Left ventricle myocardium superior (tissue), 1 donor: ENCODE data around the gene CAMSAP3. TPM values are rescaled to one million over a fixed set of nuclear protein-coding genes. Genes with fewer than 3 reads are reported as not detected.

Experiments
- ATAC-seq: fragments of 200-7000 bp; cut with Tn5 transposase; one replicate; pipeline ENCODE4 v1.9.1; 2020; ENCODE audit warnings: mild to moderate bottlenecking, moderate library complexity
- DNase-seq: peaks from one replicate; pipeline ENCODE4 v3.0.0-alpha.2; 2020
- intact Hi-C: fragments of 100-400 bp; cut with micrococcal nuclease; formaldehyde crosslinking; loops from one replicate; pipeline ENCODE4 v1.11.0; 2022
- total RNA-seq: library from RNA; stranded (reverse); fragmentation: NEBNext Ultra II Directional; extraction: Animal tissue kit (Norgen Biotek cat#: 25700); gene quantifications from one replicate; pipeline ENCODE4 v1.2.1, GENCODE V29; 2021
- donor health status: DM: no; HTN: yes; CAD: no; lungs with severe emphysema.

CAMSAP3 gene
- total RNA-seq, 1 donor from 2014 or later, result 2.6 TPM

DNA sequence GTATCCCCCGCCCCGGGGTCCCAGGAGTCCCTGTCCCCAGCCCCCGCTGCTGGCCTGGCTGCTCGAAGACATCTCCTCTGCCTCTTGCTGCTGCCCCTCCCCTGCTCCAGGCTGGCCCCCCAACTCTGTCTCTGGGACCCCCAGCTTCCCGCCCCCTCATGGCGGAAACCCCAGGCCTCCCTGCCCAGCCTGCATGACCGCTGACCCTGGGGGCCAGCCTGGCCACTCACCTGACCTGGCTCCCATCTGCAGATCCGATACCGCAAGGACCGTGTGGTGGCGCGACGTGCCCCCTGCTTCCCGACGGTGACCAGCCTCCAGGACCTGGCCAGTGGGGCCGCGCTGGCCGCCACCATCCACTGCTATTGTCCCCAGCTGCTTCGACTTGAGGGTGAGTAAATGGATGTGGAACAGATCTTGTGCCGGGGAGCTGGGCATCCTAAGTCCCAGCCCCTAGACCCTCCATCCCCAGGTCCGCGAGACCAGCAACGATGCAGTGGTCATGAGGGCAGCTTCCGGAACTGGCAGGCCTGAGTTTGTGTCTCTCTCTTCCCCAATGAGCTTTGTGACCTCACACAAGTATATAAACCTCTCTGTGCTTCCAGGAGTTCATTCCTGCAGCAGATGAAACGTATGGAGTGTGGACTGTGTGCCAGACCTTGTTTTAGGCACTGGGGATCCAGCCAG, 12.4 kb downstream of the CAMSAP3 start:
- intact Hi-C loops, result no loop called here
- ATAC-seq, result no peak
- DNase-seq, result no peak

DNA sequence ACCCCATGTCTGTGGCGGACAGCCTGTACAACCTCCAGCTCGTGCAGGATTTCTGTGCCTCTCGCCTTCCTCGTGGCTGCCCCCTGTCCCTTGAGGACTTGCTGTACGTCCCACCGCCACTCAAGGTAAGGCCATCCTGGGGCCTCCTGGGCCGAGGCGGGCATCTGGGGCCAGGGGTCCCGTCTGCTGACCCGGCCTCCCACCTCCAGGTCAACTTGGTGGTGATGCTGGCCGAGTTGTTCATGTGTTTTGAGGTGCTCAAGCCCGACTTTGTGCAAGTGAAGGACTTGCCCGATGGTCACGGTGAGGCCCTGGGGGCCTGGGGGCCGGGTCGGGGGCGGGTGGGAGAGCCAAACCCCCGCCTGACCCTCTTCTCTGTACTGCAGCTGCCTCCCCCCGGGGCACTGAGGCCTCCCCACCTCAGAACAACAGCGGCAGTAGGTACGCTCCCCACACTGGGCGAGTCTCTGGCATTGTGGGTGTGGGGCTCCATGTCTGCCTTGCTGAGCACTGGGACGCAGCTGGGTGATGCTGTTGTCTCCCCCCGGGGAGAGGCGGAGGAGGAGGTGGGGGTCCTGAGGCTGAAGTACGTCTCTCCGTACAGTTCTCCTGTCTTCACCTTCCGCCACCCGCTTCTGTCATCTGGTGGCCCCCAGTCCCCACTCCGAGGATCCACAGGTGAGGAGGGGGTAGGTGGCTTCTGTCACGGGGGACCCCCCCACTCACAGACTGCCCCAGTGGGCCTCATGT, 15.0 kb downstream of the CAMSAP3 start:
- ATAC-seq, result no peak
- no peak for DNase-seq
- intact Hi-C loops, result no loop called here

DNA sequence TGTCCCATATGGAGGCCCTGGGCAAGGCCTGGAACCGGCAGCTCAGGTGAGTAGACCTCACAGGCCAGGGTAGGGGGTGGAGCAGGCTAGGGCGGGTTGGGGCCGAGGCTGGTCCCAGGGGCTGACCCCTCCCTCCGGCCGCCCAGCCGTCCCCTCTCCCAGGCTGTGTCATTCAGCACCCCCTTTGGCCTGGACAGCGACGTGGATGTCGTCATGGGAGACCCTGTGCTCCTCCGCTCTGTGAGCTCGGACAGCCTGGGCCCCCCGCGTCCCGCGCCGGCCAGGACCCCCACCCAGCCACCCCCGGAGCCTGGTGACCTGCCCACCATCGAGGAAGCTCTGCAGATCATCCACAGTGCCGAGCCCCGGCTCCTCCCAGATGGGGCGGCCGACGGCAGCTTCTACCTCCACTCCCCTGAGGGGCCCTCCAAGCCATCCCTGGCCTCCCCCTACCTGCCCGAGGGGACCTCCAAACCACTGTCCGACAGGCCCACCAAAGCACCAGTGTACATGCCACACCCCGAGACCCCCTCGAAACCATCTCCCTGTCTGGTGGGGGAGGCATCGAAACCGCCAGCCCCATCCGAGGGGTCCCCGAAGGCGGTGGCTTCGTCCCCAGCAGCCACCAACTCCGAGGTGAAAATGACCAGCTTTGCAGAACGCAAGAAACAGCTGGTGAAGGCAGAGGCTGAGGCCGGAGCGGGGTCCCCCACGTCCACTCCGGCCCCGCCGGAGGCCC, 16.0 kb downstream of the CAMSAP3 start:
- intact Hi-C loops, result no loop called here
- ATAC-seq (no peak), DNase-seq (no peak)

DNA sequence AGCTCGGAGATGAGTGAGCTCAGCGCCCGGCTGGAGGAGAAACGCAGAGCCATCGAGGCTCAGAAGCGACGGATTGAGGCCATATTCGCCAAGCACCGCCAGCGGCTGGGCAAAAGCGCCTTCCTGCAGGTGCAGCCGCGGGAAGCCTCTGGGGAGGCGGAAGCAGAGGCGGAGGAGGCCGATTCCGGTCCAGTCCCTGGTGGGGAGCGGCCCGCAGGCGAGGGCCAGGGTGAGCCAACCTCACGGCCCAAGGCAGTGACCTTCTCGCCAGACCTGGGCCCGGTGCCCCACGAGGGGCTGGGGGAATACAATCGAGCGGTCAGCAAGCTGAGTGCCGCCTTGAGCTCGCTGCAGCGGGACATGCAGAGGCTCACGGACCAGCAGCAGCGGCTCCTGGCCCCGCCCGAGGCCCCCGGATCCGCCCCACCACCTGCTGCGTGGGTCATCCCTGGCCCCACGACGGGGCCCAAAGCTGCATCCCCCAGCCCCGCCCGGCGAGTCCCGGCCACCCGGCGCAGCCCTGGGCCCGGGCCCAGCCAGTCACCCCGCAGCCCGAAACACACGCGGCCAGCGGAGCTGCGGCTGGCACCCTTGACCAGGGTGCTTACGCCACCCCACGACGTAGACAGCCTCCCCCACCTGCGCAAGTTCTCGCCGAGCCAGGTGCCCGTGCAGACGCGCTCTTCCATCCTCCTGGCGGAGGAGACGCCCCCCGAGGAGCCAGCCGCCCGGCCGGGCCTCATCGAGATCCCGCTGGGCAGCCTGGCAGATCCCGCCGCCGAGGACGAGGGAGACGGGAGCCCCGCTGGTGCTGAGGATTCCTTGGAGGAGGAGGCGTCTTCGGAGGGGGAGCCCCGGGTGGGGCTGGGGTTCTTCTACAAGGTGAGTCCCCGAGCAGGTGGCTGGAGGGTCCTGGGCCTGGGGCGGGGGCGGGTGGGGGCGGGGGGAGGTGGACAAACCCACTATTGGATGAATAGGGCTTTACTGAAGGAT, 16.9 kb downstream of the CAMSAP3 start:
- DNase-seq, result no peak
- intact Hi-C loops, result no loop called here
- ATAC-seq, result no peak

DNA sequence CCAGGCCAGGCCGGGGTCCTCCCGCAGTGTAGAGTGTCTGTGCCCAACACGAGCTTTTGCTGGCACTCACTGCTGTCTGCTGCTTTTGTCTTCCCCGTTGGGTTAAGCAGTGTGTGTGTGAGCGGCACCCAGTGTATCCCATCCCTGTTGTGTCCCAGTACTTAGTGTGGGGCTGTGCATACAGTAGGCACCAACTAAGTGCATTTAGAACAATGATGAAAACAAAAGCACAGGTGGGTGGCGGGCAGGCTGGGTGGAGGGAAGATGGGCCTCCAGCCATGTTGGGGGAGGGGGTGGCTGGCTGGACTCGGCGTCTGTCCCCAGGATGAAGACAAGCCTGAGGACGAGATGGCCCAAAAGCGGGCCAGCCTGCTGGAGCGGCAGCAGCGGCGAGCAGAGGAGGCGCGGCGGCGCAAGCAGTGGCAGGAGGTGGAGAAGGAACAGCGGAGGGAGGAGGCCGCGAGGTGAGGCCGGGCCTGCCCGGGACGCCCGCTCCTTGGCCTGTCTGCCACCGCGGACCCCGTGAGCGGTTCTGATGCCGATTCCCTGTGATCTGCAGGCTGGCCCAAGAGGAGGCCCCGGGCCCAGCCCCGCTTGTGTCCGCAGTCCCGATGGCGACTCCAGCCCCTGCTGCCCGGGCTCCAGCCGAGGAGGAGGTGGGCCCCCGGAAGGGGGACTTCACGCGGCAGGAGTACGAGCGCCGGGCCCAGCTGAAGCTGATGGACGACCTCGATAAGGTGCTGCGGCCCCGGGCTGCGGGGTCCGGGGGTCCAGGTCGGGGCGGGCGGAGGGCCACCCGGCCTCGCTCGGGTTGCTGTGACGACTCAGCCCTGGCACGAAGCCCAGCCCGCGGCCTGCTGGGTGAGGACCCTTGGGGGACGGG, 19.4 kb downstream of the CAMSAP3 start:
- ATAC-seq (no peak), DNase-seq (peak; percentile 30)
- intact Hi-C loops, result no loop called here

DNA sequence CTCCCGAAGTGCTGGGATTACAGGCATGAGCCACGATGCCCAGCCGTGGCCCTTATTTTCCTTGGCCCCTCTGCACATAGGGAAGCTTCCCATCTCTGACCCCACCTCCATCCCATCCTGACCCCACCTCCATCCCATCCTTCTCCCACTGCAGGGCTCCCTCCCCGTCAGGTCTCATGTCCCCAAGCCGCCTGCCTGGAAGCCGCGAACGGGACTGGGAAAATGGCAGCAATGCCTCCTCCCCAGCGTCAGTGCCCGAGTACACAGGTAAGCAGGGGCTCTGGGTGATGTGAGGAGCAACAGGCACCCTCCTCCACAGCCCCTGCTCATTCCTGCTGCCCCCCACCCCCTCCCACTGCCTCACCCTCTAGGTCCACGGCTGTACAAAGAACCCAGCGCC, 21.5 kb downstream of the CAMSAP3 start:
- no peak for ATAC-seq
- DNase-seq, result no peak
- intact Hi-C loops, result no loop called here

DNA sequence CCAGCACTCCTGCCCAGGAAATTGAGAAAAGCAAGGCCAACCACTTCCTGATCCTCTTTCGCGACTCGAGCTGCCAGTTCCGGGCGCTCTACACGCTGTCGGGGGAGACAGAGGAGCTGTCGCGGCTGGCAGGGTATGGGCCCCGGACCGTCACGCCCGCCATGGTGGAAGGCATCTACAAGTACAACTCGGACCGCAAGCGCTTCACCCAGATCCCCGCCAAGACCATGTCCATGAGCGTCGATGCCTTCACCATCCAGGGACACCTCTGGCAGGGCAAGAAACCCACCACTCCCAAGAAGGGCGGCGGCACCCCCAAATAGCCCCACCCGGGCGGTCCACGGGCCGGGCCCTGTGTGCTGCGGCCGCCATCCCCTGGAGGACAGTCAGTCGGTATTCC, 22.1 kb downstream of the CAMSAP3 start:
- intact Hi-C loops, result no loop called here
- DNase-seq, result no peak

DNA sequence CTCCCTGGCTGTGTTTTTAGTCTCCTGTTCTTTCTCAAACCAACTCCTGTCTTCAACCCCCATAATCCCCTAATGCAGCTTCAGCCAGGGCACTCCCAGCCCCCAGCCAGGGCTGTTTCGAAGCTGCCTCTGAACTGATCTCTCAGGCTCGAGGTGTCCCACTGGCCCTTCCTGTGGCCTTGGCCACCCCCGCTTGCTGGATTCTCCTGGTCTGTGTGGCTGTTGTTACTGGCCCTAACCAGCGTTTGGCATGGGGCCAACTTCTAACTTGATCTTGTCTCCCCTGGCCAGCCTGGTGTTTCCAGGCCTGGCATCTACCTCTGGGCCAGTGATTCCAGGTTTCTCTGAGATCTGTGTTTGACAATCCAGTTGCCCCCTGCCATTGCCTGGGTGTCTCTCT, 22.7 kb downstream of the CAMSAP3 start:
- DNase-seq (no peak), ATAC-seq (peak; percentile 16)
- intact Hi-C loops, result no loop called here

More for the DNA sequence above, 22.1 kb downstream of the CAMSAP3 start:
- no peak for ATAC-seq

DNA sequence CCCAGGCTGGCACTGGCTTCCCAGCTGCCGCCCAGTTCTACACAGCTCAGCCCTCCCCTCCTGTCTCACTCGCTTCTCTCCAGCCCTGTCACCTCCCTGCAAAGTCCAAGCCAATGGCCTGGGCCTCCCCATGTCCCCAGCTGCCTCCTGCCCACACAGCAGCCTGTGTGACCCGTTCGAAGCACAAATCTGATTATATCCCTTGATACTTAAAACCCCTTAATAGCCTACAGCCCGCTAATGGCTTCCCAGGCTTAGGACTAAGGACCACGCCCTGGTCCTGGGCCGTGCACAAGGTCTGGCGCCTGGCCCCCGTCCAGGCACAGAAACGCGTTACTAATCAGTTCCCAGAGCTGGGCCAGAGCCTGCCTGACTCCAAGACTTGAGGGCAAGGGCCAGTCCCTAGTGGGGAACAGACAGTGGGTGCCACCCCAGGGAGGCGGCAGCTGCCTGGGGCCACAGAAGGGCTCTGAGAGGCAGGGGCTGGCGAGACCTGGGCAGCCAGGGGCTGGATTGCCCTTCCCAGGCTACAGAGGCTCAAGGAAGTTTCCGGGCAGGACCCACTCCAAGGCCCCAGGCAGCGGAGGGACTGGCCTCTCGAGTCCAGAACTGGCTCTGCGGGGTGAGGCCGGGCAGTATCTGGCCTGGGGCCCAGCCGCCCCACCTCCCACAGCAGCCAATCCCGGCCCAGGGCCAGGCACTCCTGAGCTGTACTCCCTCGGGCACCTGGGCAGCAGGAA, 23.3 kb downstream of the CAMSAP3 start:
- no peak for DNase-seq
- ATAC-seq, result peak; percentile 57
- intact Hi-C loops, result no loop called here

DNA sequence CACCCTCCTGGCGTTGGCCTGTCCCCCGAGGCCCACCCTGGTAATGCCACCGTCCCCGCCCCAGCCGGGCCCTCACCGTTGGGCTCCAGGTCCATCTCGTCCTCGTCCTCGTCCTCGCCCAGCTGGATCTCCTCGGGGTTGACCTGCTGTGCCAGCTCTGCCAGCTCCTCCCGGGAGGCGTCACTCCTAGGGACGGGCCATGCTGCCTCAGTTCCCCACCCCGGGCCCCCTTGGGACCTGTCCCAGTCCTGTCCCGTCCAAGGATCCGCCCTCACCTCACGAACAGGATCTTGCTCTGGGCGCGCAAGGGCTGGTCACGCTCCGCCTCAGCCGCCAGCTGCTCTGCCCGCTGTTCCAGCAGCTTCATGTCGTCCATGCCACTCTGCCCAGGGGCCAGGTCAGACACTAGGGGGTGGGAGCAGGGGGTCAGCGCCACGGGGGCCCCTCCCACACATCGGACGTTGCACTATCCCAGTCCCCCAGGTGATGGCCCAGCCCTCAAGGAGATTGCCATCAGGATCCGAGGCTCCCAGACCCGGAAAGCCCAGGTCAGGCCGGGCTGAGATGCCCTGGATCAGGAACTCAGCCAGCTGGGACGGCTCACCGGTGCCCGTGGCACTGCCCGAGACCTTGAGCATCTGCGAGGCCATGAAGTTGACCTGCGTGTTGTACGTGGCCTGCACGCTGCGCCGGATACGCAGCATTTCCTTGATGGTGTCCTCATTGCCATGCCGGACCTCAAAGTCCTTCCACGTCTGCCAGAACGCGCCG, 24.2 kb downstream of the CAMSAP3 start:
- intact Hi-C loops, result no loop called here
- no peak for DNase-seq

DNA sequence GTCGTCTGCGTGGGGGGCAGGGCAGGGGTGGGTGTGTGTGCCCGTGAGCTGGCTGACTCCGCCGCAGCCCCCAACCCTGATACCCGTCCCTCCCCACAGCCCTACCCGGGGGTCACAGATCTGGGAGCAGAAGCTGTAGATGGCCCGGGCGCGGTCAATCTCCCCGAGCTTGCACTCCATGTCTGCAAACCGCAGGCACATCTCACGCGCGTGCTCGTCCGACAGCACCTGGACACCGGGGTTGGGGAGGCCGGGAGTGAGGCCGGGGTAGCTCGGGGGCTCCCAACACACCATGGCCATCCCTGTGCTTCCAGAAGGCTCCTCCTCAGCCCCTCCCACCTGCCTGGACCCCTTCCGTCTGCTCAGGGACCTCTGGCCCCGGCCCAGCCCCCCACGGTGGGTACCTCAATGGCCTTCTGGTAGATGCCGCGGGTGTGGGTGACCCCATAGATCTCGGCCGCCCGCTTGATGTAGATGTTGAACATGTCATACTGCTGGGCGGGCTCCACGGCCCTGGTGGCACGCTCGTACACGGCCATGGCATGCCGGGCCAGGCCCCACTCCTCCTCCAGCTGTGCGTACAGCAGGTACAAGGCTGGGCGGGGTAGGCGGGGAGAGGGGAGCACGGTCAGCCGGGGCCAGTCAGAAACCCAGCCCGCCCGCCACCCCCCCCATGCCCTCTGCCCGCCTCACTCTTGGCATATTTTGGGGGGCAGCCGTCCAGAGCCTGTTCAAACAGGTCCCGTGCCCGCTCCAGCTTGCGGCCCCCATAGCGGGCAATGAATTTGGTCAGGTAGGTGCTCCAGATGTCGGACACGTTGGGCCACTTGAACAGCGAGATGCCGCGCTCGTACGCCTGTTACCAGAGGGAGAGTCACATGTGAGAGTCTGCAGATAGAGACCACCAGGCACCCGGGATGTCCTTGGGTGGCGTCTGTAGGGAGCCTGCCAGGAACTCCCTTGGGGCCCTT, 25.1 kb downstream of the CAMSAP3 start:
- DNase-seq (no peak), ATAC-seq (no peak)
- intact Hi-C loops, result no loop called here

More for the DNA sequence above, 24.2 kb downstream of the CAMSAP3 start:
- ATAC-seq, result no peak

DNA sequence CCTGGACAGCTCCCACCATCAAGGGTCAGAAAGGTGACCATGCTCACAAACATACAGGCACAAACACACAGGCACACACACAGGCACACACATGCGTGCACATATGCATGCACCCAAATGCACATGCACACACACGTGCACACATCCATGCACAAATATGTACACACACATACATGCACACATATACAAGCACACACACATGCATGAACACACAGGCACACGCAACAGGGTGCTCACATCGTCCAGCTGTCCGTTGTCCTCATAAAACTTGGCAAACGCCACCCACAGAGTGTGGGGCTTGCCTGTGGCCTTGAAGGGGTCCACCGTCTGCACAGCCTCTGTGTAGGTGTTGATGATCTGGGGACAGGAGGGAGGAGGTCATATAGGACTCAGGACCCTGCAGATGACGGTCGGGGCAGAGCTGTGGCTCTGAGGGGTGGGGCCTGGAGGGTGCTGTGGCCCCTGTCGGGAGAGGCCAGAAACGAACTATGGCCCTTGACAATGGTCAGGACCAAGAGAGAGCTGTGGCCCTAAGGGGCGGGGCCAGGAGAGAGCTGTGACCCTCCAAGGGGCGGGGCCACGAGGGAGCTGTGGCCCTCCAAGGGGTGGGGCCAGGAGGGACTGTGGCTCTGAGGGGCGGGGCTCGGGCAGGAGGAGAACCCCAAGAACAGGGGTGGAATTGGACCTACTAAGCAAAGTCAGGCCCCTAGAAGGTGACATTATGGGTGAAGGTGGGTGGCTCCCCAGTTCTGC, 27.4 kb downstream of the CAMSAP3 start:
- intact Hi-C loops, result no loop called here
- ATAC-seq (no peak), DNase-seq (no peak)

DNA sequence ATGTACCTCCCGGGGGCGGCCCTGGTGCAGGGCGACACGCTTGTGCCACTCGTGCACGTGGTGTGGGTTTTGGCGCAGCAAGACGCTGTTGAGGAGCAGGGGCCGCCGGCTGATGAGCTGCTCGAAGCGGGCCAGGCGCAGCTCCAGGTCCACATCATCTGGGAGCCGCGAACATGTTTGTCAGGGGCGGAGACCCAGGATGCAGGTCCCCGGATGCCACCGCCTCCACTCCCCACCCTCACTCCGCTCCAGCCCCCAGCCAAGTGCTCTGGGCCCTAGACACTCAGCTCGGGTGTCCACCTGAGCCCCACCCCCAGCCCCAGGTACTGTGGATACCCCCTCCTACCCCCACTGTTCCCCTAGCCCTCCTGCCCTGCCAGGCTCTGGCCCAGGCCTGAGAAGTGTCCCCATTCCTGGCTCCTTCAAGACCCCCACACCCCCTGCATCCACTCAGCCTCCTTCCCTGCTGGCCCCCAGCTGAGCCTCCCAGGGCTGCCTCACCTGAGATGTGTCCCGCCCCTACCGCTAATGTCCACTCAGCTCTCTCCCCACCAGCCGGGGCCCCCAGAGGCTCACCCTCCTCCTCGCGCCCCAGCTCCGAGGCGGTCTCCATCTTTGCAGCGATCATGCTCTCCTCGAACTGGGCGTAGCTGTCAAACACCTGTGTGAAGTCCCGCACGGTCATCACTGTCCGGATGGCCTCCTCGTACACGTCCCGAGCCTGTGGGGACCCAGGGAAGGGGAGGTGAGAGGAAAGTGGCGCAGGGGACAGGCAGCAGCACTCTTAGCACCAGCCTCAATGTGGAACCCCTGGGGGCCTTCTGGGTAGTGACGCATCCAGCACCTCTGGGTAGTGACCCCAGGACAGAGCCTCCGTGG, 28.3 kb downstream of the CAMSAP3 start:
- intact Hi-C loops, result no loop called here
- no peak for ATAC-seq
- DNase-seq, result no peak

DNA sequence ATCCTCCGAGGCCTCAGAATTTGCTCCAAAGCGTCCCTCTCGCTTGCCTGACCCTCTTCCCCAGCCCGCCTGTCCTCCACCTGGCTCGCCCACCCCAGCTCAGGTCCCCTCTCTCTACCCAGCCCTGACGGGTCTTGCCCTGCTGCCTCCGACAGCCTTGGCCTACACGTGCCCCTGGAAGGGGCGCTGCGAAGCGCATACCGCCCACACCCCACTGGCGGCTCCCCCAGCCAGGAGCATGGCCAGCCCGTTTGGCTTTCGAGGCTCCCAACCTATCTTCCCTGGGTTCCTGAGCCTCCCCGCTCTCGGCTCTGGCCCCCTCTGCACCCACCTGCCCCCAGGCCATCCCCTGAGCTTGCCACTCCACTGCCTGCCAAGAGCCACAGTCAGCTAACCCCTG, 29.1 kb downstream of the CAMSAP3 start:
- ATAC-seq (no peak), DNase-seq (no peak)
- intact Hi-C loops, result no loop called here
